Suprapubic skin (tissue), 4 donors: ENCODE data around the gene JUNB.

Experiments
- CTCF ChIP-seq, 2 donors: fragments of 200-600 bp in 1 of 2; fragments of 450-650 bp in 1 of 2; sonication (generic) in 1 of 2; IDR thresholded peaks; one replicate each; pipeline ENCODE4 v1.5.1; 2016 to 2019; ENCODE audit warnings: antibody characterized with exemption in 2 of 2, mild to moderate bottlenecking in 1 of 2, moderate library complexity in 1 of 2
- EP300 ChIP-seq: sonication (generic); formaldehyde crosslinking; IDR thresholded peaks from one replicate; pipeline ENCODE4 v1.6.1; 2017; ENCODE audit warnings: antibody characterized with exemption
- POLR2A ChIP-seq, 2 donors: fragments of 450-650 bp; IDR thresholded peaks; one replicate each; pipeline ENCODE4 v1.6.1; 2017; ENCODE audit warnings: antibody characterized with exemption in 2 of 2, mild to moderate bottlenecking in 2 of 2, moderate library complexity in 2 of 2
- POLR2AphosphoS5 ChIP-seq, 3 donors: sonication (generic); formaldehyde crosslinking; IDR thresholded peaks; one replicate each; pipeline ENCODE4 v1.6.1; 2017; ENCODE audit warnings: antibody characterized with exemption in 3 of 3

GRCh38 chr19:12766051-12766521, 25.2 kb upstream of the JUNB start:
- TF ChIP-seq POLR2A (IDR thresholded peaks at IDR 0.05) (no peak), CTCF (IDR thresholded peaks at IDR 0.05) (peak; percentile 83 to 86), EP300 (no peak), POLR2AphosphoS5 (IDR thresholded peaks at IDR 0.05) (no peak)
